ENCODE data around the gene PKN1. TPM values are rescaled to one million over a fixed set of nuclear protein-coding genes. Genes with fewer than 3 reads are reported as not detected.

The PKN1 gene
- total and polyA plus RNA-seq, 2 experiments from 2014 or later, result 86.8 to 201 TPM

GRCh38 chr19:14427461-14427860 lies 5.6 kb upstream of the PKN1 start:
- Histone ChIP-seq H3F3A (replicated peaks; ENCODE audit: low read depth) (peaks cover 15% of the 10 kb centered on the region; the same call in 1 of the 2 replicates), H3K36me3 (ENCODE audit: insufficient read depth) (no peaks in the 10 kb centered on the region), H3K27ac (ENCODE audit: low read depth) (no peak overlapping the region), H3K79me2 (replicated peaks; ENCODE audit: insufficient read depth) (no peaks in the 10 kb centered on the region), H3K9me2 (ENCODE audit: insufficient read depth) (0 out of 2 replicates have a peak, but pooled peaks cover 5% of the 10 kb centered on the region), H3K4me1 (ENCODE audit: insufficient read depth) (peaks cover 3% of the 10 kb centered on the region; the same call in 1 of the 2 replicates), H4K20me1 (replicated peaks; ENCODE audit: insufficient read depth) (no peaks in the 10 kb centered on the region), H2AFZ (no peak overlapping the region), H3K4me3 (no peak overlapping the region), H3K4me2 (no peak overlapping the region), H3K27me3 (ENCODE audit: insufficient read depth) (no peaks in the 10 kb centered on the region; the same call in 1 of the 2 replicates)
- TF ChIP-seq CTCF (conservative IDR thresholded peaks at IDR 0.05; ENCODE audit: low read depth in 2 of 2) (no peak), CREB1 (CRISPR knock-in tag; IDR thresholded peaks at IDR 0.05; ENCODE audit: low read depth) (no peak), ZNF114 (CRISPR knock-in tag; IDR thresholded peaks at IDR 0.05) (no peak), REST (IDR thresholded peaks at IDR 0.05; ENCODE audit: unreplicated experiment) (no peak), ETS1 (IDR thresholded peaks at IDR 0.05) (no peak), POLR2AphosphoS5 (IDR thresholded peaks at IDR 0.05; ENCODE audit: low read depth) (no peak), EZH2 (IDR thresholded peaks at IDR 0.05; ENCODE audit: low read depth, unreplicated experiment) (no peak), NANOG (IDR thresholded peaks at IDR 0.05; ENCODE audit: borderline replicate concordance) (no peak), JUNB (IDR thresholded peaks at IDR 0.05; ENCODE audit: unreplicated experiment) (no peak), ZNF331 (CRISPR knock-in tag; IDR thresholded peaks at IDR 0.05; ENCODE audit: low read depth) (no peak), EZH2phosphoT487 (IDR thresholded peaks at IDR 0.05; ENCODE audit: unreplicated experiment) (no peak), STAT1 (IDR thresholded peaks at IDR 0.05; ENCODE audit: unreplicated experiment) (no peak), ZNF462 (CRISPR knock-in tag; IDR thresholded peaks at IDR 0.05) (no peak)
- 0 out of 3 replicates have a peak, but pooled peaks cover 2% of the 10 kb centered on the region for H3K9me3 Mint-ChIP-seq
- ATAC-seq (no peak), DNase-seq (ENCODE audit: low spot score) (no peak)
- no peak overlapping the region; the same call in 2 of the 3 replicates for H3K4me3 Mint-ChIP-seq
- peaks cover 4% of the 10 kb centered on the region; the same call in 2 of the 3 replicates for H3K4me1 Mint-ChIP-seq
- H3K27ac Mint-ChIP-seq, result no peak overlapping the region
- no peaks in the 10 kb centered on the region; the same call in 2 of the 3 replicates for H3K36me3 Mint-ChIP-seq (ENCODE audit: low read depth)
- H3K27me3 Mint-ChIP-seq (ENCODE audit: insufficient read depth, low read depth, poor library complexity), result peaks cover 10% of the 10 kb centered on the region
